Measurements from ENCODE around the gene PARD3B.

DNA sequence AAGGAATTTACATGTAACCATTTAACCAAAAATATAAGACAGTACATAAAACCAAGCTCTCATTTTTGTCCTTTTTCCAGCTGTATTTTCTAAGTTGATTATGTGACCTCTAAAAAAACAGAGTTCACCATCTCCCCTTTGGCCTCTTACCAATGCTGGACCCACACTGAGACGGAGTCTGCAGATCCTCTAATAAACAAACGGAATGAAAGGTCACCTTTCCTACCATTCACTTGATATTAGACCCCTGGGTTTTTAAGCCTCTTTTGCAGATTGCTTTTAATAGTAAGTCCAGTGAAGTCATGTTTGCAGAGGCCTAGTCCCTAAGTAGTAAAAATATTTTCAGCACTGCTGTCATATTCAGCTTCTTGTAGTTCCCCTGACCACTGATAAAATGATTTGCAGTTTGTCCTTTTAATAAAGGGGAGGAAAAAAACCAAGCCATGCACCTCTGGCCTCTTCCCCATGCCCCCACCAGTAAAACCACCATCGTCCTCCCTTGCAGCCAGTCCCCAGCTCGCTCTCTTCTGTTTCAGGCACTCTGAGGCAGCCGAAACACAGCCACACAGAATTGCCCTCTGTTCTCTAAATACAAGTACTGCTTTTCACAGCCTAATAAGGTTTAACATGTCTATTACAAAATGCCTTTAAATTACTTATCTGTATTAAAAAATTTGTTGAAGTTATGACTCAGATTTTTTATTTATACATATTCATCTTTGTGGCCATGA lies 427.5 kb downstream of the PARD3B start:
- TF ChIP-seq CTCF (IDR thresholded peaks at IDR 0.05) (no peak), POLR2A (IDR thresholded peaks at IDR 0.05) (no peak)

Data from lower leg skin (tissue), 3 donors.